ENCODE measurements around the gene IDNK.
"Not testable (repeated sequence)": the region's sequence is repeated elsewhere in the genome, so short reads cannot be mapped to it uniquely, and the experiment has no call there.

Gene IDNK

DNA sequence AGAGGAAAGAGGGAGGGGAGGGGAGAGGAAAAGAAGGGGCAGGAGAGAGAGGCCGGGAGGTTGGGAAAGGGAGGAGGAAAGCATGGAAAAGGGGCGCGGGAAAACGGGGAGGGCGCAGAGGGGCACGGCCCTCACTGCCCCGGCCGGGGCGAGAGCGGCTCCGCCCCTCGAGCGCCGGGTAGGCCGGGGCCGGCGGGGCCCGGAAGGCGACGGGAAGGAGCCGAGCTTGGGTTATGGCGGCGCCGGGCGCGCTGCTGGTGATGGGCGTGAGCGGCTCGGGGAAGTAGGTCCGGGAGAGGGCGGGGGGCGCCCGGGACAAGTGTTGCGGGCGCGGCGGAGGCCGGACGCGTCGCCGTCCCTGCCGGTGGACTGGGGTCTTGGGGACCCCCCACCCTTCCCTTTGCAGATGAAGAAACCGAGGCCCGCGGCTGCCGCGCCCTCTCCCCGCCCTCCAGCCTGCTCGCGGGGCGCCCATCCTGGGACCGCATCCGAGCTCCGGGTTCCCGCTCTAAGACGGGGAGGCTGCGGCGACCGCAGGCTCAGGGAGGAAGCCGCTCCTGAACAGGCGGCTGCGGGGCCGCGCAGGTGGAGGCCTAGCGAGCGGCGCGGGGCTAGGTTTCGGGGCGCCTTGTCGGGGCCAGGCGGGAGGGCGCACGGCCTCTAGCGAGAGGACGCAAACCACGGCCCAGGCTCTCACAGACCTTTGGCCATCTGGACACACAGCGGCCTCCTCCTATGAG is at the start of gene IDNK:
Gene IDNK (plus strand): TSS at position 205 of the 740 bp plus-strand sequence. CDS start 29 bp downstream, at position 234.
- H3K4me3 ChIP-seq (ENCODE audit: low read depth, low read length): peak within 1 kb of the TSS; percentile 66

DNA sequence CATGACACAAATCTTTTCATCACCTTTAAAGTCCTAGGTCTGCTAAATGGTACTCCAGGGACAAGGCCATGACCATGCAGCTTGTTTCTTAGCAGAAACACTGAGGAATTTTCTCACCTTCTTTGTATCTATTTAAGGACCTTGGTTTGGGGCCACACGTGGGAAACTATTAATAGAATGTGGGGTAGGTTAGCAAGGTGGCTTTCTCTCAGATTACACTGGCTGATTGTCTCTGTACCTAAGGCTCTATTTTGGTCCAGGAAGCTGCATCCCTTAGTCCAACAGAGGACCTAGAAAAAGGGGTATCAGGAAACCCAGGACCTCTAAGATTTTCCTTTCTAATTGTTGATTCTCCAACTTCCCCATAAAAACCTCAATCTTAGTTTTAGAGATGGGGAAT is 48.5 kb upstream of the IDNK start:
- no peak overlapping the region for H3K4me3 ChIP-seq (ENCODE audit: low read depth, low read length)

DNA sequence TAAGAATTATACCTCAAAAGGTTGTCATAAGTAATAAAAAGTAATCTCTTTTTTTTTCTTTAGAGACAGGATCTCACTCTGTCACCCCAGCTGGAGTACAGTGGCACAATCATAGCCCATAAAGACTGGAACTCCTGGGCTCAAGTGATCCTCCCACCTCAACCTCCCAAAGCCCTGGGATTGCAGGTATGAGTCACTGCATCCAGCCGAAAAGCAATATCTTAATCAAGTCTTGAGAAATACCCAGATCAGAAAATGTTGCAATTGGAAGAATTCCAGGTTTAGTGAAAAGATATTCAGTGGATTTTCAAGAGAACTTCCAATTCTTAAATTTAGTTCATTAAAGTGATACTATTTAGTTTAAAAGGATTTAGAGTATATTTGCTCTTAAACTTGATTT is 40.9 kb upstream of the IDNK start:
- no peak overlapping the region for H3K4me3 ChIP-seq (ENCODE audit: low read depth, low read length)

DNA sequence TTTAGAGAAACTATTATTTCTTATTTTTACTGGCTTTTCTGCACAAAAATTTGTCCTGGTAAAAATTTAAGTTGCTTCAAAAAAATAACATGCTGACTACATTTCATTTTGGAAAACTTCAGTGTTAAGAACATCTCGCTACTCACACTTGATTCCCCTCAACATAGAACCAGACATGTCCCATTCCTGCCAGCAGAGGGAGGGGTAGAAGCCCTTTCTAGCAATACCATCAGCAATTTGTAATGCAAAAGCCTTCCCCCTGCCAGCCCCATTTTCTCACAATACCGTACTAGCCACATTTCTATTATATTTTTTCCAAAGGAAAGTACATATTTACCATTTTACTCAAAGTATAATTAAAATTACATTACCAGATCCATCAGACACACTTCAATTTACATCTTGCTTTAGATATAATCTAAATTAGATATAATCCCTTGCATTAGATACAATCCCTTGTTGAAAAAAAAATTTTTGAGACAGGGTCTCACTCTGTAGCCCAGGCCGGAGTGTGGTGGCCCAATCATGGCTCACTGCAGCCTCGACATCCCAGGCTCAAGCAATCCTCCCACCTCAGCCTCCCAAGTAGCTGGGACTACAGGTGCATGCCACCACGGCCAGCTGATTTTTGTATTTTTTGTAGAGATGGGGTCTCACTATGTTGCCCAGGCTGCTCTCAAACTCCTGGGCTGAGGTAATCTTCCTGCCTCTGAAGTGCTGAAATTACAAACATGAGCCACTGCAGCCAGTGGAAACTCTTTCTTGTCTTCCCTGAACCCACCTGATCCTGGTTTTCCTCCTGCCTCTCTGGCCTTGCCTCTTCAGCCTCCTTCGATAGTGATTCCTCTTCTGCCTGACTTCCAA is 39.6 kb upstream of the IDNK start:
- H3K4me3 ChIP-seq (ENCODE audit: low read depth, low read length): no peak overlapping the region

GRCh38 chr9:83584995-83585394 is 37.9 kb upstream of the IDNK start:
- no peak overlapping the region for H3K4me3 ChIP-seq (ENCODE audit: low read depth, low read length)

- H3K4me3 ChIP-seq (ENCODE audit: low read depth, low read length): no peak overlapping the region
Observed at GRCh38 chr9:83588256-83588655, 34.7 kb upstream of the IDNK start.

DNA sequence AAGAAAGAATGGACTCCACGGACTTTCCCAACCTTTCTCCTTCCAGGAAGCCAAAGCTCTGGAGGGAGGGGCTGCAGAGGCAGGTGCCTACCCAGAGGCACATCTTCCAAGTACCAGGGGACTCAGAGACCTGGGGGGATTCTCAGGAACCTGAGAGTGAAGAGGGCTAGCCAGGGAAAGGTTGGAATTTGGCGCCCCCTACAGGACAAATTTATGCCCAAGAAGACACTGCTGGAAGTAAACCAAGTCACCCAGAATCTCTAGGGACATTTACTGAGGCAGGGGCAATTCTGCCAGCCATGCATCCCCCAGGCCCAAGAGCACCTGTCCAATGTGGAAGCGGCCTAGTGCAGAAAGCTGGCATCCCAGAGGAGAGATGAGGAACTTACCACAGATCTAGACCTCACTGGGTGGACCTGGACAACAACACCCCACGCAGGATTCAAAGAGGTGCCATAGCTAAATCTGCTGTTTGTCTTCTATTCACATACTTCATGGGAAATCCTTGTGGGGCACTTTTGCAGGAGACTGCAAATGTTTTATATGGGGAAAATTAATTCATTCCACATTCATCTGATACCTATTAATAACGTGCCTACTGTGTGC is 25.9 kb upstream of the IDNK start:
- H3K4me3 ChIP-seq (ENCODE audit: low read depth, low read length): no peak overlapping the region

DNA sequence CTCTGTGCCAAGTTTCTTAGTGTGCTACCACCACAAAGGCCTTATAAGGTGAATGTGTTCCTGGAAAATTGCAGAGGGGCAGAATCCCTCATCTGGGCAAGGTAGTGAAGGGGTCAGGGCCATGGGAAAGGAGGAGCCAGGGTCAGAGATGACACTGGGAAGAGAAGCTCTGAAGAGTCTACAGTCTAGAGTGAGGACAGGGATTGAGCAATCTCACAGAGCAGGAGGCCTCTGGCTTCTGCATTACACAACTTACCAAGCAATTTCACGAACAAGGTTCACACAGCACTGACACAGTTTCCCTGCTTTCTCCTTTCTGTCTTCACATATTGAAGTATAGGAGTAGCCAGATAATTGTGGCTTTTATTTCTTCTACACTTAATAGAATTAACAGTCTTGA is 24.5 kb upstream of the IDNK start:
- no peak overlapping the region for H3K4me3 ChIP-seq (ENCODE audit: low read depth, low read length)

DNA sequence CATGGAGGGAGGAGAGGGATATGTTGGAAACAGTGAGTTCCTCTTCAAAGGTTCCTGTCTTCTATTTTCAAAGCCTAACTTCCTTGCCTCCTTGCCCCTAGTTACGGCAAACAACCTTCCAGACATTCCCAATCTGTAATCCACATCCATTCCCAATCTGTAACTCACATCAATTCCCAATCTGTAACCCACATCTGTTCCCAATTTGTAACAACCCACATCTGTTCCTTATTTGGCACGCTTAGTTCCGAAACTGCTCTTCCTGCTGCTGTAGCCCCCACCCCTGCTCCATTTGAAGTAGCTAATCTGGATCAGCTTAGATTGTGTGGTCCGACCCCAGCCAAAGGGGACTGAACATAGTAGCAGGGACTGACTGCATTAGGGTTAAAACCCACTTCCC is 23.9 kb upstream of the IDNK start:
- no peak overlapping the region for H3K4me3 ChIP-seq (ENCODE audit: low read depth, low read length)

GRCh38 chr9:83601463-83601862 is 21.5 kb upstream of the IDNK start:
- H3K4me3 ChIP-seq (ENCODE audit: low read depth, low read length): no peak overlapping the region

DNA sequence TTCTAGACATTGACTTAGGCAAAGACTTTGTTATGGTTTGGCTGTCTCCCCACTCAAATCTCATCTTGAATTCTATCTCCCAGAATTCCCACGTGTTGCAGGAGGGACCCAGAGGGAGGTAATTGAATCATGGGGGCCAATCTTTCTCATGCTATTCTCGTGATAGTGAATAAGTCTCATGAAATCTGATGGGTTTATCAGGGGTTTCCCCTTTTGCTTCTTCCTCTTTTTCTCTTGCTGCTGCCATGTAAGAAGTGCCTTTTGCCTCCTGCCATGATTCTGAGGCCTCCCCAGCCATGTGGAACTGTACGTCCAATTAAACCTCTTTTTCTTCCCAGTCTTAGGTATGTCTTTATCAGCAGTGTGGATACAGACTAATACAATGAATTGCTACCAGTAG is 15.3 kb upstream of the IDNK start:
- H3K4me3 ChIP-seq (ENCODE audit: low read depth, low read length): not testable (repeated sequence)

GRCh38 chr9:83613298-83613697 is 9.6 kb upstream of the IDNK start:
- not testable (repeated sequence) for H3K4me3 ChIP-seq (ENCODE audit: low read depth, low read length)

GRCh38 chr9:83617299-83617698 is 5.6 kb upstream of the IDNK start:
- no peak overlapping the region for H3K4me3 ChIP-seq (ENCODE audit: low read depth, low read length)

- H3K4me3 ChIP-seq (ENCODE audit: low read depth, low read length): no peak overlapping the region
Observed at GRCh38 chr9:83620841-83621636, 1.9 kb upstream of the IDNK start.

DNA sequence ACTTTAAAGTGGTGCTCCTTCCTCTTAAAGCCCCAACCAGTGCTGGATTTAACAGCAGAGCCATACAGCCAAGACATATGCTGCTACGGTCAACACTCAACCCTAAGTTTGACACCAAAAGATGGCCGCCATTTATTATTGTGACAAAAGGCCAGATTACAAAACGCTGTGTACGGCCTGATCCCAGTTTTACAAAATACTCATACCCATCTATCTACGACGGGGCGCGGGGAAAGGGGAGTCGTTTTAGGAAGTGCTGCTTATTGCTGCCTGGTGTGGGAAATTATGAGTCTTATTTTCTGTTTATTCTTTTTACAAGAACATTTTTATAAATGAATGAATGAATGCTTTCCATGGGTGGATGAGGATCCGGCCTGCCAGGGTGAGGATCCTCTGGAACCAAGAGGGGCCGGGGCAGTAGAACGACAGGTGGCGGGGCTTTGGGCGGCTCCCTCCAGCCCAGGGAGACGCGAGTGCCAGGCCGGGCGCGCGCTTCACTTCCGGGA is 457 bp upstream of the IDNK start:
- peak overlapping the region; percentile 66 for H3K4me3 ChIP-seq (ENCODE audit: low read depth, low read length)

DNA sequence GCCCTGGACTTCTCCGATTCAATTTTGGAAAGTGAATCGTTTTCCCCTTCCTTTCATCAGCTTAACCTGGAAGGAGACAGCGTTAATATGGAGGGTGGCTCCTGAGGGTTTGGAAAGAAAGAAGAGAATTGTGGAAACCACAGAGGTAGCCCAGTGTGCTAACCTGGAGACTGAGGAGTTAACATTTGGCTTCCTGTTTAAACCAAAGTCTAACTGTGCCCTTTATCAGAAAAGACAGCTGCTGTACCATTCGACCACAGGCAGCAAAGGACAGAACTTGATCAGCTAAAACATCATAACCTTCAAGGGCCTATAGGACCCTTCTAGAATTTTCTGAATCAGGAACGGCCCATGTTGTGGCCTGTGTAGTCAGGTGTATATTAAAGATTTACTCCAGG is 735 bp downstream of the IDNK start:
- peak overlapping the region; percentile 66 for H3K4me3 ChIP-seq (ENCODE audit: low read depth, low read length)

GRCh38 chr9:83625178-83625577 is 2.2 kb downstream of the IDNK start:
- H3K4me3 ChIP-seq (ENCODE audit: low read depth, low read length): no peak overlapping the region

- no peak overlapping the region for H3K4me3 ChIP-seq (ENCODE audit: low read depth, low read length)
Observed at GRCh38 chr9:83628540-83628939, 5.6 kb downstream of the IDNK start.

DNA sequence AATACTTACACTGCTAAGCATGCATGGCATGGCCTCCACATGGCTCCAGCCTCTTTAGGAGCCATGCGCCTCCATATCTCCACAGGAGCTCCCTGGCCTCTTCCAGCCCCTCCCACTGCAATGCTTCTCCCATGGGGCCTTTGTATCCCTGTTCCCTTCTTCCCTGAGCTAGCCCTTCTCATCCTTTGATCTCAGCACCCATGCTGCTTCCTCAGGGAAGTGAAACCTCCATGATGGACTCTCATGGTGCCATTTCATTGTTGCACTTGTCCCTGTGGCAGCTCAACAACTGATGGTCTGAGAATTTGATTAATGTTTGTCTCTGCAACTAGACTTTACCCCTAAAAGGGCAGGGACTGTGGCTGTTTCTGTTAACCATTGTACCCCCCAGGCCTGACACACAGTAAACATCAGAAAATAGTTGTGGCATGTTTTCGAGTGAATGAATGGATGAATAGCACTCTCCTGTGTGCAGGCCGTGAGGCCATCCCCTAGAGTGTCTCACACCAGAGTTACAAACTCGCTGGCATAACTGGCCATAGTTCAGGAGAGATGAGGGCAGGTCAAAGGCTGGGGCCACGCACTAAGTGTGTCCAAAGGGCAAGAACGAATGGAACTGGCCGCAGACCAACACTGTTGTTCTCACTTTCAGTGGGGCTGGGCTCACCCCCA is 6.6 kb downstream of the IDNK start:
- no peak overlapping the region for H3K4me3 ChIP-seq (ENCODE audit: low read depth, low read length)

DNA sequence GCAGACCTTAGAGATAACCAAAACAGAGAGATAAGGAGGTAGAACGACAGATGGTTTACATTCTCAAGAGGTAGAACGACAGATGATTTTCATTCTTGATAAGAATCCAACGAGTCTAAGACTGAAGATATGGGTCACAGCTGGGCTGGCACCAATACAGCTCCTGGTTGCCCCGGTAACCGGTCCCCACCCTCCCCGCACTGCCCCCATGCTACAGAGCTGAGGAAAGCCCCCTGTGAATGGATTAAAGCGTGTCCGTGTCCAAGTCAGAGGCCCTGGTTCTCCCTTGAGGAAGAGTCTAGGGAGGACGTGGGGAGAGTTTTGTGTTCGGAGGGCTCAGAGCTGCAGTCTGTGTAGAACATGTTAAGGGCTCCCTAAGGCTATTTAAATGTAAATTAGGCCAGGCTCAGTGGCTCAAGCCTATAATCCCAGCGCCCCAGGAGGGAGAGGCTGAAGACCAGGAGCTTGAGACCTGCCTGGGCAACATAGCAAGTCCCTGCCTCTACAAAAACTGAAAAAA is 8.1 kb downstream of the IDNK start:
- no peak overlapping the region for H3K4me3 ChIP-seq (ENCODE audit: low read depth, low read length)

Measured in iPS-11a (cell line).